ENCODE data around the gene ISX. TPM values are rescaled to one million over a fixed set of nuclear protein-coding genes. Genes with fewer than 3 reads are reported as not detected.

The ISX gene
- polyA plus RNA-seq, 2 of the 4 experiments (the other 2 are of a cell fraction): not detected

DNA sequence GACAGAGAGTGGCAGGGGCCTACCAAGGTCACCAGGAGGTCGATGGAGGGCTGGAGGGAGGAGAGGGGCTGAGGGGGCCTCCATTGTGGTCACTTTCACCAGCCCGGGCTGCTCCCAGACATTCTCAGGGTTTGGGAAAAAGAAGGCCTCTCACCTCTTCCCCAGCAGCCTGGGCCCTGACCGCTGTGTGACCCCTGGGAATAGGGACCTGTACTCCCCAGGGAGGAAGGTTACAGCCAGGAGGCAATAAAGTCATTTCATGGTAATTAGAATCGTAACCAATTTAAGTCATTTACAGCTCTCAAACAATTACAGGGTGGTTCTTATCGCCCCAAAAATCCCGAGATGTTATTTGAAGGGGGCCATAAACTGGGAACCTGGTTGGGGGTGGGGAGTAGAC lies 37.8 kb downstream of the ISX start:
- DNase-seq (ENCODE audit: low read depth in 1 of 2, low spot score in 1 of 2): no peak
- no peak for FAIRE-seq
- TF ChIP-seq CHD2 (IDR thresholded peaks at IDR 0.05; ENCODE audit: low read length, partially characterized antibody): no peak
- no peak for TF ChIP-seq USF2 (IDR thresholded peaks at IDR 0.05)
- no peak for TF ChIP-seq JUN (IDR thresholded peaks at IDR 0.05)
- no peak for TF ChIP-seq CBX8 (IDR thresholded peaks at IDR 0.05)
- TF ChIP-seq, protein P1, sequence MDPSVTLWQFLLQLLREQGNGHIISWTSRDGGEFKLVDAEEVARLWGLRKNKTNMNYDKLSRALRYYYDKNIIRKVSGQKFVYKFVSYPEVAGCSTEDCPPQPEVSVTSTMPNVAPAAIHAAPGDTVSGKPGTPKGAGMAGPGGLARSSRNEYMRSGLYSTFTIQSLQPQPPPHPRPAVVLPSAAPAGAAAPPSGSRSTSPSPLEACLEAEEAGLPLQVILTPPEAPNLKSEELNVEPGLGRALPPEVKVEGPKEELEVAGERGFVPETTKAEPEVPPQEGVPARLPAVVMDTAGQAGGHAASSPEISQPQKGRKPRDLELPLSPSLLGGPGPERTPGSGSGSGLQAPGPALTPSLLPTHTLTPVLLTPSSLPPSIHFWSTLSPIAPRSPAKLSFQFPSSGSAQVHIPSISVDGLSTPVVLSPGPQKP (IDR thresholded peaks at IDR 0.05; ENCODE audit: low read depth, low read length): no peak
- TF ChIP-seq, protein P2, sequence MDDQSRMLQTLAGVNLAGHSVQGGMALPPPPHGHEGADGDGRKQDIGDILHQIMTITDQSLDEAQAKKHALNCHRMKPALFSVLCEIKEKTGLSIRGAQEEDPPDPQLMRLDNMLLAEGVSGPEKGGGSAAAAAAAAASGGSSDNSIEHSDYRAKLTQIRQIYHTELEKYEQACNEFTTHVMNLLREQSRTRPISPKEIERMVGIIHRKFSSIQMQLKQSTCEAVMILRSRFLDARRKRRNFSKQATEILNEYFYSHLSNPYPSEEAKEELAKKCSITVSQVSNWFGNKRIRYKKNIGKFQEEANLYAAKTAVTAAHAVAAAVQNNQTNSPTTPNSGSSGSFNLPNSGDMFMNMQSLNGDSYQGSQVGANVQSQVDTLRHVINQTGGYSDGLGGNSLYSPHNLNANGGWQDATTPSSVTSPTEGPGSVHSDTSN (IDR thresholded peaks at IDR 0.05): no peak
- no peak for TF ChIP-seq FOSB (CRISPR knock-in tag; IDR thresholded peaks at IDR 0.05)
- no peak for TF ChIP-seq SMC3 (IDR thresholded peaks at IDR 0.05)
- TF ChIP-seq POLR2AphosphoS2 (conservative IDR thresholded peaks at IDR 0.05; ENCODE audit: low read length): no peak
- no peak for TF ChIP-seq PHF8 (IDR thresholded peaks at IDR 0.05; ENCODE audit: borderline replicate concordance, low read depth)
- TF ChIP-seq ZC3H11A (IDR thresholded peaks at IDR 0.05): no peak
- no peak for TF ChIP-seq TP53 (CRISPR knock-in tag; IDR thresholded peaks at IDR 0.05)
- TF ChIP-seq, protein P3, sequence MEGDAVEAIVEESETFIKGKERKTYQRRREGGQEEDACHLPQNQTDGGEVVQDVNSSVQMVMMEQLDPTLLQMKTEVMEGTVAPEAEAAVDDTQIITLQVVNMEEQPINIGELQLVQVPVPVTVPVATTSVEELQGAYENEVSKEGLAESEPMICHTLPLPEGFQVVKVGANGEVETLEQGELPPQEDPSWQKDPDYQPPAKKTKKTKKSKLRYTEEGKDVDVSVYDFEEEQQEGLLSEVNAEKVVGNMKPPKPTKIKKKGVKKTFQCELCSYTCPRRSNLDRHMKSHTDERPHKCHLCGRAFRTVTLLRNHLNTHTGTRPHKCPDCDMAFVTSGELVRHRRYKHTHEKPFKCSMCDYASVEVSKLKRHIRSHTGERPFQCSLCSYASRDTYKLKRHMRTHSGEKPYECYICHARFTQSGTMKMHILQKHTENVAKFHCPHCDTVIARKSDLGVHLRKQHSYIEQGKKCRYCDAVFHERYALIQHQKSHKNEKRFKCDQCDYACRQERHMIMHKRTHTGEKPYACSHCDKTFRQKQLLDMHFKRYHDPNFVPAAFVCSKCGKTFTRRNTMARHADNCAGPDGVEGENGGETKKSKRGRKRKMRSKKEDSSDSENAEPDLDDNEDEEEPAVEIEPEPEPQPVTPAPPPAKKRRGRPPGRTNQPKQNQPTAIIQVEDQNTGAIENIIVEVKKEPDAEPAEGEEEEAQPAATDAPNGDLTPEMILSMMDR (IDR thresholded peaks at IDR 0.05): no peak
- TF ChIP-seq MAZ (IDR thresholded peaks at IDR 0.05; ENCODE audit: borderline replicate concordance, low read depth, low read length): no peak
- ChIA-PET CTCF (no interaction called here), POLR2A (no interaction called here)
- no peak overlapping the region for H3K4me2 ChIP-seq
- no peaks in the 10 kb centered on the region for H3K9me3 ChIP-seq
- no peak overlapping the region for H3K4me3 ChIP-seq
- no peak overlapping the region for H3K27ac ChIP-seq
- no peaks in the 10 kb centered on the region for H3K4me1 ChIP-seq
- 48% methylated on average over 6 of the region's 6 CpGs for WGBS (ENCODE audit: missing lambda C conversion rate)
- ATAC-seq: no peak

- no peak for FAIRE-seq
- WGBS (ENCODE audit: missing lambda C conversion rate): 44% methylated on average over 11 of the region's 11 CpGs
These were observed 38.5 kb downstream of the ISX start for GRCh38 chr22:35104491-35104890.

DNA sequence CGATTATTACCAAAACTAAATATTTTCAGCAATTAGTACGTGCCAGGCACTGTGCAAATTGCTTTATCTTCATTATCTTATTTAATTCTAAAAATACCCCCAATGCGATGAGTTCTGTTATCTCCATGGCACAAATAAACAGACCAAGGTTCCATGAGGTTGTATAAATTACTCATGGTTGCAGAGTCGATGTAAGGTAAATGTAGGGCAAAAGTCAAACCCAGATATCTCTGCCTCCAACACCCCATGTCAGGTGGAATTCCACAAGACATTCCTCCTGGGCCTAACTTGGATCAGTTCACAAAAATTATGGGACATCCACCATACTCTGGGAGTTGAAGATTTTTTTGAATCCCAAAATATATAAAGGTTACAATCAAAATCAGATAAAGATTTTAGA lies 43.7 kb downstream of the ISX start:
- no peak for FAIRE-seq
- CTCF ChIA-PET: no interaction called here
- POLR2A ChIA-PET: no interaction called here

More at GRCh38 chr22:35104491-35104890, 38.5 kb downstream of the ISX start:
- no peaks in the 10 kb centered on the region for H3K4me1 ChIP-seq
- no peak overlapping the region for H3K27ac ChIP-seq
- H3K4me2 ChIP-seq: no peak overlapping the region
- ChIA-PET CTCF (no interaction called here), POLR2A (no interaction called here)
- ATAC-seq: no peak
- TF ChIP-seq RNF2 (IDR thresholded peaks at IDR 0.05; ENCODE audit: borderline replicate concordance, low read depth) (no peak), HOXB5 (CRISPR knock-in tag; IDR thresholded peaks at IDR 0.05) (no peak), ESRRA (IDR thresholded peaks at IDR 0.05; ENCODE audit: borderline replicate concordance, low read length) (no peak)
- DNase-seq (ENCODE audit: low read depth in 1 of 2, low spot score in 1 of 2): no peak
- H3K9me3 ChIP-seq: no peaks in the 10 kb centered on the region
- no peak overlapping the region for H3K4me3 ChIP-seq

More for the DNA sequence above, 43.7 kb downstream of the ISX start:
- no peak overlapping the region for H3K4me3 ChIP-seq
- H3K4me1 ChIP-seq: no peaks in the 10 kb centered on the region
- WGBS (ENCODE audit: missing lambda C conversion rate): 23% methylated on average over 4 of the region's 4 CpGs
- ATAC-seq (no peak), DNase-seq (ENCODE audit: low read depth in 1 of 2, low spot score in 1 of 2) (no peak)
- no peak for TF ChIP-seq USF2 (IDR thresholded peaks at IDR 0.05)
- no peak for TF ChIP-seq KDM5A (IDR thresholded peaks at IDR 0.05)
- no peak for TF ChIP-seq KDM1A (IDR thresholded peaks at IDR 0.05; ENCODE audit: low read depth)
- no peak for TF ChIP-seq ZC3H11A (IDR thresholded peaks at IDR 0.05)
- TF ChIP-seq RFX5 (IDR thresholded peaks at IDR 0.05): no peak
- TF ChIP-seq POLR2A (IDR thresholded peaks at IDR 0.05; ENCODE audit: low read length): no peak
- no peak for TF ChIP-seq ZSCAN20 (CRISPR knock-in tag; IDR thresholded peaks at IDR 0.05)
- TF ChIP-seq ZNF302 (CRISPR knock-in tag; IDR thresholded peaks at IDR 0.05): no peak
- H3K27ac ChIP-seq: no peak overlapping the region
- H3K4me2 ChIP-seq: no peak overlapping the region
- no peaks in the 10 kb centered on the region for H3K9me3 ChIP-seq
